Mesendoderm (in vitro differentiated cells): ENCODE results near the gene AFDN.

Experiments used
- DNase-seq: peaks from one replicate; pipeline ENCODE4 v3.0.0; 2013
- H2AK5ac ChIP-seq: 2 replicates; pipeline ENCODE4 v1.6.1; 2013; ENCODE audit warnings: low read length, inconsistent platforms
- H2BK120ac ChIP-seq: 2 replicates; pipeline ENCODE4 v1.6.1; 2013; ENCODE audit warnings: low read depth, mild to moderate bottlenecking, low read length, moderate library complexity, mixed read lengths
- H2BK15ac ChIP-seq: replicated peaks from 2 replicates; pipeline ENCODE4 v1.6.1; 2013; ENCODE audit warnings: low read depth, mild to moderate bottlenecking, moderate library complexity
- H2BK5ac ChIP-seq: 2 replicates; pipeline ENCODE4 v1.6.1; 2013; ENCODE audit warnings: low read length, inconsistent platforms
- H3K18ac ChIP-seq: 2 replicates; pipeline ENCODE4 v1.6.1; 2013; ENCODE audit warnings: mild to moderate bottlenecking, low read length, mixed read lengths
- H3K23ac ChIP-seq: one replicate; pipeline ENCODE4 v1.6.1; 2013; ENCODE audit warnings: low read length
- H3K27ac ChIP-seq: 2 replicates; pipeline ENCODE4 v1.5.1; 2013; ENCODE audit warnings: low read depth, mild to moderate bottlenecking, inconsistent platforms, low read length, moderate library complexity
- H3K27me3 ChIP-seq: 2 replicates; pipeline ENCODE4 v1.6.1; 2013; ENCODE audit warnings: low read length, control low read depth, mild to moderate bottlenecking, inconsistent platforms; ENCODE audit not compliant: insufficient read depth, poor library complexity
- H3K36me3 ChIP-seq: 2 replicates; pipeline ENCODE4 v1.6.1; 2013; ENCODE audit warnings: low read length, inconsistent platforms; ENCODE audit not compliant: control insufficient read depth, insufficient read depth
- H3K4ac ChIP-seq: one replicate; pipeline ENCODE4 v1.6.1; 2013; ENCODE audit warnings: low read depth, mild to moderate bottlenecking, low read length, moderate library complexity
- H3K4me1 ChIP-seq: 2 replicates; pipeline ENCODE4 v1.6.1; 2013; ENCODE audit warnings: low read depth, low read length, inconsistent platforms; ENCODE audit not compliant: control insufficient read depth
- H3K4me2 ChIP-seq: 2 replicates; pipeline ENCODE4 v1.6.1; 2013; ENCODE audit warnings: low read length
- H3K4me3 ChIP-seq: 2 replicates; pipeline ENCODE4 v1.5.1; 2013; ENCODE audit warnings: mild to moderate bottlenecking, low read length
- H3K56ac ChIP-seq: one replicate; pipeline ENCODE4 v1.6.1; 2013; ENCODE audit warnings: low read length
- H3K79me1 ChIP-seq: 2 replicates; pipeline ENCODE4 v1.6.1; 2013; ENCODE audit warnings: low read length, inconsistent platforms
- H3K79me2 ChIP-seq: 2 replicates; pipeline ENCODE4 v1.6.1; 2013; ENCODE audit warnings: mild to moderate bottlenecking, low read length; ENCODE audit not compliant: control insufficient read depth, insufficient read depth
- H3K9ac ChIP-seq: 2 replicates; pipeline ENCODE4 v1.6.1; 2013; ENCODE audit warnings: low read length, inconsistent platforms
- H4K5ac ChIP-seq: one replicate; pipeline ENCODE4 v1.6.1; 2013; ENCODE audit warnings: low read length
- H4K8ac ChIP-seq: one replicate; pipeline ENCODE4 v1.6.1; 2013; ENCODE audit warnings: low read depth, mild to moderate bottlenecking, control low read depth, low read length, moderate library complexity
- WGBS: extraction: QIAGEN DNeasy Blood & Tissue Kit; methylation state at CpG from one replicate; pipeline ENCODE4 v1.1.7; 2013; ENCODE audit warnings: low lambda C conversion rate, missing lambda C conversion rate; ENCODE audit not compliant: insufficient coverage; ENCODE audit errors: extremely low coverage; 5-methylcytosine and 5-hydroxymethylcytosine counted together

The AFDN gene

DNA sequence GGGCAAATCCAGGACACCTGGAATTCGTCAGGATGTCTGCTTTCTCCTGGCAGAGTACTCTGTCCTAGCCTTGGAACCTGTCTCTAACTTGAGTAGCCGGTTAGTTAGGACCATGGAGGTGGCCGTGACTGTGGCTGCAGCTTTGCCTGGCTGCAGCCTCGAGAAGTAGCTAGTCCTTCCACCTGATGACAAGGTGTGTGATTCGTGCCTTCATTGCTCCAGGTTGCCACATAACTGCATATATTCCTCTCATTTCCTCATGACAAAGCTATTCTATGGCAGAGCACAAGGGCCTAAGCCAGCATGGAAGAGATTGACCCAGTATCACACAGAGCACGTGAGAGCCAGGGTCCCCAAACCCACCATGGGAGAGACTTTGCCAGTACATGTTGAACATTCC is 130.9 kb downstream of the AFDN start:
- Histone ChIP-seq H4K5ac (no peak overlapping the region), H3K79me1 (peaks cover 12% of the 10 kb centered on the region), H3K9ac (no peak overlapping the region), H3K4me2 (no peak overlapping the region), H2BK15ac (no peak overlapping the region), H3K4ac (no peak overlapping the region), H2BK120ac (no peak overlapping the region), H3K27ac (no peak overlapping the region), H3K4me3 (no peak overlapping the region), H3K18ac (no peak overlapping the region), H3K79me2 (no peaks in the 10 kb centered on the region), H4K8ac (no peak overlapping the region), H2BK5ac (no peak overlapping the region), H3K27me3 (no peaks in the 10 kb centered on the region), H3K4me1 (no peaks in the 10 kb centered on the region), H2AK5ac (no peak overlapping the region), H3K56ac (no peak overlapping the region), H3K23ac (no peak overlapping the region), H3K36me3 (peaks cover 3% of the 10 kb centered on the region)
- no CpG with 5 or more reads among the region's 6 CpGs for WGBS
- DNase-seq: peak; percentile 28

DNA sequence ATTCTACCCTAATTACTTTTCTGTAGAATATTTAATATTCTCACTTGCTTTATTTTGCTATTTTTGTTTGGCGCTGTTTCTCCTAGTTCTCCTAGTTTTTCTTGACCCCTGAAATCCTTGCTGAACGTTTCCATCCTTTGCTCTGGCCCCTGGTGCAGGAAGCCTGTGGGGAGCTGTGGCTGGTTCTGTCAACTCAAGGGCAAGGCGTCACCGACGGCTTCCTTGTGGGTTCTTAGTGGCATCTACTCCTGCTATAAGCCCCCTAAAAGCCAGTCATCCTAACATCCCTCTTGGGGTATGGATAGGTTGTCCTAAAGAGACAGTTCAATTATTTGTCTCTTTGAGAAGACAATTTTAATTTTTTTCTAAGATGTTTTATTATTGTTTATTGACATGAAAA is 133.9 kb downstream of the AFDN start:
- Histone ChIP-seq H3K23ac (no peak overlapping the region), H3K4ac (no peak overlapping the region), H4K5ac (no peak overlapping the region), H3K27me3 (no peaks in the 10 kb centered on the region), H2BK5ac (no peak overlapping the region), H2BK120ac (no peak overlapping the region), H3K79me1 (peaks cover 13% of the 10 kb centered on the region), H4K8ac (no peak overlapping the region), H2BK15ac (no peak overlapping the region), H2AK5ac (no peak overlapping the region), H3K79me2 (no peaks in the 10 kb centered on the region), H3K4me2 (no peak overlapping the region), H3K9ac (no peak overlapping the region), H3K18ac (no peak overlapping the region), H3K4me1 (no peaks in the 10 kb centered on the region), H3K36me3 (peaks cover 7% of the 10 kb centered on the region), H3K27ac (no peak overlapping the region), H3K56ac (no peak overlapping the region), H3K4me3 (no peak overlapping the region)
- no peak for DNase-seq
- WGBS: no CpG with 5 or more reads among the region's 5 CpGs

- Histone ChIP-seq H3K9ac (no peak overlapping the region), H2BK5ac (no peak overlapping the region), H2BK15ac (no peak overlapping the region), H3K79me2 (no peaks in the 10 kb centered on the region), H3K4ac (no peak overlapping the region), H3K56ac (no peak overlapping the region), H2AK5ac (no peak overlapping the region), H3K27me3 (no peaks in the 10 kb centered on the region), H2BK120ac (no peak overlapping the region), H3K4me1 (no peaks in the 10 kb centered on the region), H3K36me3 (peaks cover 10% of the 10 kb centered on the region), H3K18ac (no peak overlapping the region), H3K23ac (no peak overlapping the region), H4K8ac (no peak overlapping the region), H4K5ac (no peak overlapping the region), H3K4me2 (no peak overlapping the region), H3K4me3 (no peak overlapping the region), H3K27ac (no peak overlapping the region), H3K79me1 (peaks cover 4% of the 10 kb centered on the region)
- DNase-seq: no peak
- WGBS: no CpG with 5 or more reads among the region's 5 CpGs
Measured at GRCh38 chr6:167962711-167963110, 136.0 kb downstream of the AFDN start.

GRCh38 chr6:167963589-167964057 is 136.9 kb downstream of the AFDN start:
- H3K4me1 ChIP-seq: no peaks in the 10 kb centered on the region
- H3K27me3 ChIP-seq: no peaks in the 10 kb centered on the region
- no peak overlapping the region for H2AK5ac ChIP-seq
- no peak overlapping the region for H3K56ac ChIP-seq
- H2BK5ac ChIP-seq: no peak overlapping the region
- no peak overlapping the region for H3K18ac ChIP-seq
- no peak overlapping the region for H3K9ac ChIP-seq
- no peak overlapping the region for H2BK120ac ChIP-seq
- no peak overlapping the region for H3K27ac ChIP-seq
- no peak overlapping the region for H2BK15ac ChIP-seq
- H3K79me2 ChIP-seq: no peaks in the 10 kb centered on the region
- WGBS: no CpG with 5 or more reads among the region's 8 CpGs
- H4K8ac ChIP-seq: no peak overlapping the region
- H3K4me3 ChIP-seq: no peak overlapping the region
- no peak overlapping the region for H4K5ac ChIP-seq
- no peak overlapping the region for H3K4me2 ChIP-seq
- no peak overlapping the region for H3K4ac ChIP-seq
- H3K23ac ChIP-seq: peak overlapping the region; percentile 70
- DNase-seq: no peak
- H3K79me1 ChIP-seq: peaks cover 3% of the 10 kb centered on the region
- peaks cover 10% of the 10 kb centered on the region for H3K36me3 ChIP-seq

DNA sequence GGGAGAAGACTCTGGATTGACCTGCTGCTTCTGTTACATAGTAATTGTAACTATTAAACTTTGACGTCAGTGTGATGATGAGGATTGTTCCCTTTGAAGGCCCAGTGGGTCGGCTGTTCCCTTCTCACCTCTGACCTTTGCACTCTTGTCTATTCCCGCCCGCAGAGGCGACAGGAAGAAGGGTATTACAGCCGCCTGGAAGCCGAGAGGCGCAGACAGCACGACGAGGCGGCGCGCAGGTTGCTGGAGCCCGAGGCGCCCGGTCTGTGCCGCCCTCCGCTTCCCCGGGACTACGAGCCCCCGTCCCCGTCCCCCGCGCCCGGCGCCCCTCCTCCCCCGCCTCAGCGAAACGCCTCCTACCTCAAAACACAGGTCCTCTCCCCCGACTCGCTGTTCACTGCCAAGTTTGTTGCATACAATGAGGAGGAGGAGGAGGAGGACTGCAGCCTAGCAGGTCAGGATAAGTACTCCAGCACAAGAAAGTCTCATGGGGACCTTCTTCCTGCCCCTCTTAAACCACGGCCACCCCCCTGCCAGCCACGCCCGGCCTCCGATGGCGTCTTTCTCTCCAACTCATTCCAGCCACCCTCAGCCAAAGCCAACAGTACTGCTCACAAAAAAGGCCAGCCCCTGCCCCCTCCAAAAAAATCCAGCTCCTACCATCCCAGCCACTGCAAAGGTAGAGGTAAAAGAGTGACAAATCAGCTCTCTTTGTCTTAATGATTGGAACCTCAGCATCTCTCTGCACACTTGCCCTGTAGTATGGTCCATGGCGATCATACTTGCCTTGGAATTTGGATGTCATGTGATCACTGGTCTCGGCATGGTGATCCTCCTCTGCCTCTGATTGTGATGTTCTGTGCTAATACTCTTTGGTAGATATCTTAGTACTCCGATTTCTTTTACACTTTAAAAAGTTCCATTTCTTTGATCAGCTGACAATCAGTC is 139.2 kb downstream of the AFDN start:
- no peak for DNase-seq
- Histone ChIP-seq H3K9ac (no peak overlapping the region), H3K27me3 (no peaks in the 10 kb centered on the region), H3K4me3 (no peak overlapping the region), H4K5ac (no peak overlapping the region), H2BK120ac (no peak overlapping the region), H3K4ac (no peak overlapping the region), H3K18ac (no peak overlapping the region), H3K4me1 (no peaks in the 10 kb centered on the region), H3K79me1 (peaks cover 1% of the 10 kb centered on the region), H2BK15ac (no peak overlapping the region), H3K36me3 (peaks cover 13% of the 10 kb centered on the region), H2AK5ac (no peak overlapping the region), H3K79me2 (no peaks in the 10 kb centered on the region), H4K8ac (no peak overlapping the region), H3K27ac (no peak overlapping the region), H2BK5ac (no peak overlapping the region), H3K23ac (no peak overlapping the region), H3K56ac (no peak overlapping the region), H3K4me2 (no peak overlapping the region)
- WGBS: no CpG with 5 or more reads among the region's 39 CpGs
